Effector CD4-positive, alpha-beta T cell (primary cell): ENCODE data around the gene ARHGAP5.

Source experiments
- DNase-seq: peaks from one replicate; pipeline ENCODE4 v3.0.0-alpha.2; 2020

Gene ARHGAP5

GRCh38 chr14:32075672-32076277 is 1.3 kb upstream of the ARHGAP5 start:
- peak; percentile 4 for DNase-seq

- DNase-seq = peak; percentile 62
Measured at GRCh38 chr14:32076278-32077080, 625 bp upstream of the ARHGAP5 start.

- DNase-seq = no peak
Measured at GRCh38 chr14:32078023-32078857, 1.1 kb downstream of the ARHGAP5 start.

GRCh38 chr14:32078858-32079216 is 1.7 kb downstream of the ARHGAP5 start:
- DNase-seq = no peak

- no peak for DNase-seq
Measured at GRCh38 chr14:32079264-32079663, 2.2 kb downstream of the ARHGAP5 start.

GRCh38 chr14:32080001-32080510 is 3.0 kb downstream of the ARHGAP5 start:
- DNase-seq = no peak

GRCh38 chr14:32081901-32082300 is 4.8 kb downstream of the ARHGAP5 start:
- DNase-seq = no peak

- DNase-seq = no peak
Measured at GRCh38 chr14:32083315-32083624, 6.2 kb downstream of the ARHGAP5 start.

- no peak for DNase-seq
Measured at GRCh38 chr14:32083789-32084188, 6.7 kb downstream of the ARHGAP5 start.

GRCh38 chr14:32085182-32085844 is 8.2 kb downstream of the ARHGAP5 start:
- no peak for DNase-seq

GRCh38 chr14:32085845-32086383 is 8.8 kb downstream of the ARHGAP5 start:
- DNase-seq = no peak

GRCh38 chr14:32087173-32087861 is 10.2 kb downstream of the ARHGAP5 start:
- no peak for DNase-seq

GRCh38 chr14:32087907-32088306 is 10.8 kb downstream of the ARHGAP5 start:
- DNase-seq = no peak

GRCh38 chr14:32090686-32091085 is 13.6 kb downstream of the ARHGAP5 start:
- DNase-seq = no peak

GRCh38 chr14:32099473-32099872 is 22.4 kb downstream of the ARHGAP5 start:
- DNase-seq = no peak

- DNase-seq = no peak
Measured at GRCh38 chr14:32100175-32100574, 23.1 kb downstream of the ARHGAP5 start.

GRCh38 chr14:32102152-32102787 is 25.2 kb downstream of the ARHGAP5 start:
- DNase-seq = no peak

GRCh38 chr14:32102968-32103367 is 25.9 kb downstream of the ARHGAP5 start:
- no peak for DNase-seq

- no peak for DNase-seq
Measured at GRCh38 chr14:32104308-32104707, 27.2 kb downstream of the ARHGAP5 start.

- DNase-seq = no peak
Measured at GRCh38 chr14:32104803-32105202, 27.7 kb downstream of the ARHGAP5 start.
